HG03575 (cell line): ENCODE measurements around the gene TMEFF1.
"Not testable (repeated sequence)": the region's sequence is repeated elsewhere in the genome, so short reads cannot be mapped to it uniquely, and the experiment has no call there.

Experiments used
- ATAC-seq: cut with Tn5 transposase; IDR thresholded peaks from one replicate; pipeline ENCODE4 v1.9.1; 2021; ENCODE audit not compliant: unreplicated experiment, insufficient number of reproducible peaks, low FRiP score; ENCODE audit errors: extremely low read depth

TMEFF1 gene, protein sequence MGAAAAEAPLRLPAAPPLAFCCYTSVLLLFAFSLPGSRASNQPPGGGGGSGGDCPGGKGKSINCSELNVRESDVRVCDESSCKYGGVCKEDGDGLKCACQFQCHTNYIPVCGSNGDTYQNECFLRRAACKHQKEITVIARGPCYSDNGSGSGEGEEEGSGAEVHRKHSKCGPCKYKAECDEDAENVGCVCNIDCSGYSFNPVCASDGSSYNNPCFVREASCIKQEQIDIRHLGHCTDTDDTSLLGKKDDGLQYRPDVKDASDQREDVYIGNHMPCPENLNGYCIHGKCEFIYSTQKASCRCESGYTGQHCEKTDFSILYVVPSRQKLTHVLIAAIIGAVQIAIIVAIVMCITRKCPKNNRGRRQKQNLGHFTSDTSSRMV

GRCh38 chr9:100472788-100473275 is at the start of gene TMEFF1:
TMEFF1 (plus strand) TSS chr9:100473149; CDS start chr9:100473545, 396 bp downstream.
- no peak for ATAC-seq

GRCh38 chr9:100425758-100426157 is 47.2 kb upstream of the TMEFF1 start:
- ATAC-seq: no peak

DNA sequence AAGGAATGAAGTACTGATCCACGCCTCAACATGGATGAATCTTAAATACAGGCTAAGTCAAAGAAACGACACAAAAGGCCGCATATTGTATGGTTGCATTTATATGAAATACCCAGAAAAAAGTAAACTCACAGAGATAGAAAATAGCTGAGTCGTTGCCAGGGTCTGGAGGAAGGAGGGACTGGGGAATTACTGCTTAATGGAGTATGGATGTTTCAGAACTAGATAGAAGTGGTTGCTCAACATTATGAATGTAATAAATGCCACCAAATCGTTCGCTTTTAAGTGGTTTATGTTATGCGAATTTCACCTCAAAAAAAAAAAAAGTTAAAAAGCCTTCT is 46.8 kb upstream of the TMEFF1 start:
- ATAC-seq: no peak

- ATAC-seq: no peak
Measured at GRCh38 chr9:100426530-100427365, 46.2 kb upstream of the TMEFF1 start, which contains the start of gene MSANTD3. MSANTD3 (plus strand) TSS chr9:100427143; CDS start chr9:100441939, 14,796 bp downstream.

DNA sequence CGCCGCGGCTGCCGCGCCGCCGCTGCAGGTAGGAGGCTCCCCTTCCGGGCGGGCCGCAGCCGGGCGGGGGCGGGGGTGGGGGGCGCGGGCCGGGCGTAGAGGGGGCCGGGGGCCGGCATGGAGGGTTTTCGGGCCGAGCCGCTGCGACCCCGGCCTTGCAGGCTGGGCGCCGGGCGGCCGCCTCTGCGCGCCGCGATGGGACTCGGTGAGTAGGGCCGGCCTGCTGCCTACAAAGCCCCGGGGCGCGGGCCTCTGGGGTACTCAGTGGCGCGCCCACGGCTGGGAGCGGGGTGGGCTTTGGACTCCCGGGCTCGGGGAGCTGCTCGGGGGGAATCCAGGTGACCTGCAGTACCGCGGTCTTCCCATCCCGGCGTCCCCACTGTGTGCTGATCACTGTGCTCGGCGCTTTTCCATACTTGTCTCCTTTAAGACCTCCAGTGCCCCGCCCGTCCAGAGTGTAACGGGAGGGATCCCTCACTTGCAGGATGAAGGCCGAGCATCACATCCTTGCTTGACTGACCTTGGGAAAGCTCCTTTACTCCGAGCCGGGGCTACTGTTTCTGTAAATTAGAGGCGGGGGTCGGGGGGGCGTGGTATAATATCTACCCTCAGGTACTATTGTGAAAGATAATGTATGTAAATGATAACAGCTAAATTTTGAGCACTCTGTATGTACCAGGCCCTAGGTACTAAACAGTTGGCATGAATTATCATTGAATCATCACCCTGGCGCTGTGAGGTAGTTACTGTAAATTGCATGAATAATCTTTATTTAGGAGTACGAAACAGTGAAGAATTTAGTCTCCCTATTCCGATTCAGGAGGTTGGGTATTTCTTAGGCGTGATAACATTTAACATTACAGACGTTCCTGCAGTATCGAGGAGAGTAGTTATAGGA is 45.3 kb upstream of the TMEFF1 start:
- no peak for ATAC-seq

DNA sequence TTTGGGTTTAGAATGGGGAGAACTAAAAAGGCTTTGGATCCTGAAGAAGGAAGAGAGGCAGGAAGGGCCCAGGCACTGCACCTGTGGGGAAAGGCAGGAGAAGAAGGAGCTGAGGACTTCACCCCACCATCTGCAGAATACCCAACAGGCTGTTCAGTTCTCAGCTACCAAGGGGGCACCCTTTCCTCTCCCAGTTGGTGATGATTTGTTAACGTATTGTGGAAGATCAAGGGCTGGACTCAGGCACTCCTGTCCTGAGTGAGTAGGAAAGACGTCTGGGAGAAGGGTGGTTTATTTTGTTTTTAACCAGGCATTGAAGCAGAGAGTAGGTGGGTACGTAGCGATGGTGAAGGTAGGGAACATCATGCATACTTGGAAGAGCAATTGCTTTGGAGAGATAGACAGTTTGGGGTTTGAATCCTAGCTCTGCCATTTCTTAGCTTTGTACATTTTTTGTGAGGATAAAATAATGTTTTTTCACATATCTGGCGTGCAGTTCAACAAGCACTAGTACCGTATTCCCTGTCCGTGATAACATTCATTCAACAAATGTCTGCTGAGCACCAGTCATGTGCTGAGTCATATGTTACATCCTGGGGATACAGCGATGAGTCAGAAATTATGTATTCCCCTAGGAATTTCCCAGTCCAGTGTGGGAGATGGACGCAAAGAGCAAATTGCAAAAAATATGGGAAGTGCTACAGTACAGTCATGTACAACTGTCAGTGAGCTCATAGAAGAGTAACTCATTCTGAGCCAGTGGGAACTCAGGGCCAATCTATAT is 43.9 kb upstream of the TMEFF1 start:
- ATAC-seq: no peak

DNA sequence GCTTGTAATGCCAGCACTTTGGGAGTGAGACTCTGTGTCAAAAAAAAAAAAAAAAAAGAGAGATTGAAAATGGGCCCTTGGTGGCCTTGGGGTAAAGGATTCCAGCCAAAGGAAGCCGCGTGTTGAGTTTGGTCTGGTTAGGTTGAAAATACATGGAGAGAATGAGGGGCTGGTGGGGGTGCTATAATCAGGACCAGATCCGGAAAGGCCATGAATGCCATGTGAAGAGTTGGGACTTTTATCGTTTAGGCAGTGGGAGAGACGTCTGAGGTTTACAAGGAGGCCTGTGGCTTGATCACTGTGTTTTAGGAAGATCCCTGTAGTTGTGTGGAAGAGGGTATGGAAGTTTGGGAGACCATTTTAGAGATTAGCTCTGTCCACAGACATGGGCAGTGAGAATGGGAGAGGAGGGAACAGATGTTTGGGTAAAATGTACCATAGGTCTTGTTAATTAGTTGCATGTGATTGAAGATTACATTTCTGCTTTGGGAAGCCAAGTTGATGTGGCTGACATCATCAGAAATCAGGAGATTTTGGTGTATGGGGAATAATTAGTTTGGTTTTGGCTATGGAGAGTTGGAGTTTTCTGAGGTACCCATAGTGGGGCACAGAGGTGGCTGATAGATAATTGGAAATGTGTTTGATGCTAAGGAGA is 42.5 kb upstream of the TMEFF1 start:
- ATAC-seq: no peak

DNA sequence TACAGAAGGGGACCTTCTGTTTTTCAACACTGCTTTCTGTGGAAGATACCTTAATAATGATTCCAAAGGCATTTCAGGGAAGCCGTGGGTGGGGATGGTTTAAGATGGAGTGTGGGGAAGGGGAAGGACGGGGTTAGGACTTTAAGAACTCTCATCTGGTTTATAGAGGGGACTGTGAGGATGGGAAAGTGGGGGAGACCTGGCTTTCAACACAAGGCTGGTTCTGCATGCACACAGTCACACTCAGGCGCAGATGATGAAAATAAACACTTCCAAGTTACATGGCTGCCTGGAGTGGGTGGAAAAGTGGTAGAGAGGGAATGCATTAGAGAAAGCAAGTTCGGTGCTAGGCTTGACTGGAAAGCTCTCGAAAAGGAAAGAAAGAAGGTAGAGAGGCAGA is 41.1 kb upstream of the TMEFF1 start:
- ATAC-seq: no peak

- ATAC-seq: no peak
Measured at GRCh38 chr9:100432736-100433135, 40.2 kb upstream of the TMEFF1 start.

DNA sequence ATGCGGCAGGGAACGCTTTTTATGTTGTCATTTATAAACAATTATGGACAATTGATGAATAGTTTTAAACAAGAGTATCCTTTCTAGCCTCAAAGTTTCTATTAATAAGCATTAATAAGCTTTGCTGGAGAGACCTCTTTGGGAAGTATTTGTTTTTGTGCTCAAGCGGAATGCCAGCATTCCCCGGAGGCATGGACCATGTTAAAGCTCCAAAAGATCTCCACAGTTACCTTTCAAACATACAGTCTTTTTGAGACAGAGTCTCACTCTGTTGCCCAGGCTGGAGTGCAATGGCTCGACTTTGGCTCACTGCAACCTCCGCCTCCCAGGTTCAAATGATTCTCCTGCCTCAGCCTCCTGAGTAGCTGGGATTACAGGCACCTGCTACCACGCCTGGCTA is 36.4 kb upstream of the TMEFF1 start:
- no peak for ATAC-seq

GRCh38 chr9:100437860-100438805 is 34.8 kb upstream of the TMEFF1 start:
- ATAC-seq: no peak

DNA sequence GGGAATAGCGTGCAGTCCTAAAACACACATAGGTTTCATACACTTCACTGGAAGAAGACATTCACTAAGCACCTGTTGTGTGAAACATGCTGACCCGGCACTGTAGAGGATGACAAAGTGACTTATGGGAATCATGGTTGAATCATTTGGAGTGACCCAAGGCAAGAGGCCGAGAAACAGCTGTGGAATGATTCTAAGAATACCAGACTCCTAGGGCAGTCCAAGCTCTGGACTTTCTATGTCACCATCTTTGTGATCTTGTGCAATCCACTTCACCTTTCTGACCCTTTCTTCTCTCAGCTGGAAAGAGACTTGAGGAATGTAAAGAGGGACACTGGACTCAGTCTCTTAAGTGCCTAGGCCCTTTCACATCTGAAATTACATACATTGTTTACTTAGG is 32.9 kb upstream of the TMEFF1 start:
- ATAC-seq: no peak

DNA sequence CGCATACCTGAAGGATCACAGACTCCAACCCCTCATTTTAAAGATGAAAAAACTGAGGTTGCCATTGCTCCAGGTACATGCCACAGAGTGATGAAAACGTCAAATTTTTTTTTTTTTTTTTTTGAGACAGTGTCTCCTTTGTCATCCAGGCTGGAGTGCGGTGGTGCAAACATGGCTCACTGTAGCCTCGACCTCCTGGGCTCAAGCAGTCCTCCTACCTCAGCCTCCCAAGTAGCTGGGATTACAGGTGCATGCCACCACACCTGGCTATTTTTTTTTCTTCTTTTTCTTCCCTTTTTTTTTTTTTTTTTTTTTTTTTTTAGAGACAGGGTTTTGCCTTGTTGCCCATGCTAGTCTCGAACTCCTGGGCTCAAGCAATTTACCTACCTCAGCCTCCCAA is 32.5 kb upstream of the TMEFF1 start:
- ATAC-seq: not testable (repeated sequence)

DNA sequence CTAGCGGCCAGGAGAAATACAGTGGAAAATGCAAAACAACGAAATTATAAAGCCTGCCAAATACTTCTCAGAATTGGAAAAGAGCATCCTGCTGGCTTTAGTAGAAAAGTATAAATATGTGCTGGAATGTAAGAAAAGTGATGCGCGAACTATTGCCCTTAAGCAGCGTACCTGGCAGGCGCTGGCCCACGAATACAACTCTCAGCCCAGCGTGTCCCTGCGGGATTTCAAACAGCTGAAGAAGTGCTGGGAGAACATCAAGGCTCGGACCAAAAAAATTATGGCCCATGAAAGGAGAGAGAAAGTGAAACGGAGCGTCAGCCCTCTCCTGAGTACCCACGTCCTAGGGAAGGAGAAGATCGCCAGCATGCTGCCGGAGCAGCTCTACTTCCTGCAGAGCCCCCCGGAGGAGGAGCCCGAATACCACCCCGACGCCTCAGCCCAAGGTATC is 31.0 kb upstream of the TMEFF1 start:
- ATAC-seq: no peak

- ATAC-seq: no peak
Measured at GRCh38 chr9:100443781-100444768, 28.9 kb upstream of the TMEFF1 start.
